Measurements from ENCODE around the gene DIMT1.

The DIMT1 gene

GRCh38 chr5:62340979-62341378 lies 62.7 kb downstream of the DIMT1 start:
- Histone ChIP-seq H3K4me1 (ENCODE audit: control insufficient read depth in 2 of 2, insufficient read depth in 2 of 2, low read length in 2 of 2) (no peaks in the 10 kb centered on the region), H3K4me3 (ENCODE audit: low read length in 2 of 2) (no peak overlapping the region), H3K9me3 (ENCODE audit: control insufficient read depth in 2 of 2, low read length in 2 of 2) (no peaks in the 10 kb centered on the region), H3K27ac (ENCODE audit: low read depth in 2 of 2, low read length in 2 of 2) (no peak overlapping the region), H3K36me3 (ENCODE audit: control insufficient read depth in 2 of 2, insufficient read depth in 2 of 2, low read length in 2 of 2) (no peaks in the 10 kb centered on the region), H3K9ac (ENCODE audit: low read depth in 1 of 2, low read length in 2 of 2) (no peak overlapping the region), H3K27me3 (ENCODE audit: control insufficient read depth in 2 of 2, insufficient read depth in 2 of 2, low read length in 2 of 2) (no peaks in the 10 kb centered on the region)

GRCh38 chr5:62340392-62340791 lies 63.3 kb downstream of the DIMT1 start:
- H3K4me1 ChIP-seq (ENCODE audit: control insufficient read depth in 2 of 2, insufficient read depth in 2 of 2, low read length in 2 of 2): no peaks in the 10 kb centered on the region
- no peaks in the 10 kb centered on the region for H3K36me3 ChIP-seq (ENCODE audit: control insufficient read depth in 2 of 2, insufficient read depth in 2 of 2, low read length in 2 of 2)
- no peak overlapping the region for H3K4me3 ChIP-seq (ENCODE audit: low read length in 2 of 2)
- no peak overlapping the region for H3K9ac ChIP-seq (ENCODE audit: low read depth in 1 of 2, low read length in 2 of 2)
- H3K9me3 ChIP-seq (ENCODE audit: control insufficient read depth in 2 of 2, low read length in 2 of 2): no peaks in the 10 kb centered on the region
- H3K27me3 ChIP-seq (ENCODE audit: control insufficient read depth in 2 of 2, insufficient read depth in 2 of 2, low read length in 2 of 2): no peaks in the 10 kb centered on the region
- H3K27ac ChIP-seq (ENCODE audit: low read depth in 2 of 2, low read length in 2 of 2): no peak overlapping the region
